Tibial nerve (tissue), 4 donors: ENCODE data around the gene PIGP. TPM values are rescaled to one million over a fixed set of nuclear protein-coding genes. Genes with fewer than 3 reads are reported as not detected.
A peak's percentile ranks its signal among the peaks of the same experiment; 100 is the strongest.

Experiments used
- DNase-seq, 2 donors: peaks; one replicate each; pipeline ENCODE4 v3.0.0-alpha.2; 2019; ENCODE audit warnings: low spot score in 2 of 2
- H3K27ac ChIP-seq, 4 donors: fragments of 200-600 bp; sonication (generic) in 3 of 4; one replicate each; pipeline ENCODE4 v1.5.1; 2017 to 2019; ENCODE audit warnings: mild to moderate bottlenecking in 1 of 4
- H3K27me3 ChIP-seq, 2 donors: fragments of 200-600 bp; sonication (generic) in 1 of 2; one replicate each; pipeline versions ENCODE4 v1.5.1 to v1.6.0; 2017 to 2019
- H3K36me3 ChIP-seq, 3 donors: fragments of 200-600 bp; sonication (generic); one replicate each; pipeline ENCODE4 v1.5.1; 2018 to 2019
- H3K4me1 ChIP-seq, 4 donors: fragments of 200-600 bp; sonication (generic) in 3 of 4; one replicate each; pipeline ENCODE4 v1.5.1; 2017 to 2019
- H3K4me3 ChIP-seq, 4 donors: fragments of 200-600 bp; sonication (generic) in 3 of 4; one replicate each; pipeline ENCODE4 v1.5.1; 2017 to 2019; ENCODE audit warnings: mild to moderate bottlenecking in 1 of 4, moderate library complexity in 1 of 4
- H3K9me3 ChIP-seq, 4 donors: fragments of 200-600 bp; sonication (generic) in 3 of 4; one replicate each; pipeline ENCODE4 v1.5.1; 2017 to 2019
- EP300 ChIP-seq, 2 donors: sonication (generic); formaldehyde crosslinking; IDR thresholded peaks; one replicate each; pipeline ENCODE4 v1.6.1; 2017; ENCODE audit warnings: antibody characterized with exemption in 2 of 2, mild to moderate bottlenecking in 1 of 2
- POLR2A ChIP-seq, 2 donors: fragments of 450-650 bp; IDR thresholded peaks; one replicate each; pipeline ENCODE4 v1.6.1; 2017; ENCODE audit warnings: antibody characterized with exemption in 2 of 2, mild to moderate bottlenecking in 2 of 2, moderate library complexity in 2 of 2
- WGBS, 2 donors: methylation state at CpG; one replicate each; pipeline ENCODE4 v1.1.5; 2018; 5-methylcytosine and 5-hydroxymethylcytosine counted together
- total RNA-seq, 4 donors: library from RNA; depleted of rRNA; stranded (reverse); fragments of >200 nt; gene quantifications; one replicate each; pipeline ENCODE4 v1.1.0, GENCODE V29; 2016
- TF ChIP-seq, protein P1 (sequence below), 5 experiments: fragments of 200-600 bp in 3 of 5; fragments of 450-650 bp in 2 of 5; sonication (generic) in 3 of 5; IDR thresholded peaks; one replicate each; pipeline ENCODE4 v1.5.1; 2016 to 2019; ENCODE audit warnings: antibody characterized with exemption in 5 of 5, mild to moderate bottlenecking in 3 of 5, moderate library complexity in 2 of 5

PIGP gene
- total RNA-seq, 4 donors from 2014 or later: 4.5 to 40.0 (median 26.5) TPM

DNA sequence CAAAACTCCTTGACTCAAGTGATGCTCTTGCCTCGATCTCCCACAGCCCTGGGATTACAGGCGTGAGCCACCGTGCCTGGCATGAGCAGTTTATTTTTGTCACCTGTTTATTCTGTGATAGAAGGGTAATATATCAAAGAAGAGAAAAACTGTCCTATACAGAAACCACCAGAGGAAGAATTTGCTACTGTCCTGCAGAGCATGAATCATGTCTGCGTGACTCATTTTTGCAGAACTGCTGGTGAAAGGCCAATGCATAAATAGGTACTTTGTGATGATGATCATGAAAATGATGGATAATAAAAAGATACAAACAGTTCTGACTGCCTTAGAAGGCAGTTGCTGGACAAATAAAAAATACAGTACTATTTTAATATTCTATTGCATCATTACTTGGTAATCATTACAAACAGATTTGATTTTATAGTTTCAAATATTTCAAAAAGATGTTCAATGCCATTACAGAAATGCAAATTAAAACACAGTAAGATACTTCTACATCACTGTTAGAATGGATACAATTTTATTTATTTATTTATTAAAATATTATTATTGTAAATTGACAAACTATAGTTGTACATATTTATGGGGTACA, 39.9 kb downstream of the PIGP start:
- no peaks in the 10 kb centered on the region for H3K4me1 ChIP-seq
- H3K27me3 ChIP-seq: no peaks in the 10 kb centered on the region
- WGBS, 2 donors: 56 to 64% methylated on average over 4 of the region's 4 CpGs
- no peak overlapping the region for H3K4me3 ChIP-seq
- no peaks in the 10 kb centered on the region for H3K9me3 ChIP-seq
- no peak for DNase-seq
- H3K36me3 ChIP-seq: no peaks in the 10 kb centered on the region
- TF ChIP-seq EP300 (IDR thresholded peaks at IDR 0.05) (no peak), POLR2A (IDR thresholded peaks at IDR 0.05) (no peak)
- TF ChIP-seq, protein P1, sequence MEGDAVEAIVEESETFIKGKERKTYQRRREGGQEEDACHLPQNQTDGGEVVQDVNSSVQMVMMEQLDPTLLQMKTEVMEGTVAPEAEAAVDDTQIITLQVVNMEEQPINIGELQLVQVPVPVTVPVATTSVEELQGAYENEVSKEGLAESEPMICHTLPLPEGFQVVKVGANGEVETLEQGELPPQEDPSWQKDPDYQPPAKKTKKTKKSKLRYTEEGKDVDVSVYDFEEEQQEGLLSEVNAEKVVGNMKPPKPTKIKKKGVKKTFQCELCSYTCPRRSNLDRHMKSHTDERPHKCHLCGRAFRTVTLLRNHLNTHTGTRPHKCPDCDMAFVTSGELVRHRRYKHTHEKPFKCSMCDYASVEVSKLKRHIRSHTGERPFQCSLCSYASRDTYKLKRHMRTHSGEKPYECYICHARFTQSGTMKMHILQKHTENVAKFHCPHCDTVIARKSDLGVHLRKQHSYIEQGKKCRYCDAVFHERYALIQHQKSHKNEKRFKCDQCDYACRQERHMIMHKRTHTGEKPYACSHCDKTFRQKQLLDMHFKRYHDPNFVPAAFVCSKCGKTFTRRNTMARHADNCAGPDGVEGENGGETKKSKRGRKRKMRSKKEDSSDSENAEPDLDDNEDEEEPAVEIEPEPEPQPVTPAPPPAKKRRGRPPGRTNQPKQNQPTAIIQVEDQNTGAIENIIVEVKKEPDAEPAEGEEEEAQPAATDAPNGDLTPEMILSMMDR (IDR thresholded peaks at IDR 0.05): no peak
- H3K27ac ChIP-seq: no peak overlapping the region

DNA sequence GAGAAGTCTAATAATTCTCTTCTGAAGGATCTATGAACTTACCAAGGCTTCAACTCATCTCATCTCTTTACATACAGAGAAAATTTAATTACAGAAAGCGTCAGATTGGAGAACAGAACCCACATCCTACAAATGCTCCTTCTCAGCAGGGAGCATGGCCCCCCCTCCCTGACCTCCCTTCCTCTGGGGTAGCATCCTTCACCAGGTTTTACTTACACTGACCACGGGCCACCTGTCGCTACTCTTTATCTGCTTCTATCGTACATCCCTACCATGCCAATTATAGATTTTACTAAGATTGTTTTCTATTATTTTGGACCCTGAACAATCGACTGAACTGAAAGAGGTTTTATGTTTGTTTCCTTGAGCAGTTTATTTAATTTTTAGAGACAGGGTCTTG, 40.6 kb downstream of the PIGP start:
- Histone ChIP-seq H3K27ac (no peak overlapping the region), H3K9me3 (no peaks in the 10 kb centered on the region), H3K36me3 (no peaks in the 10 kb centered on the region), H3K4me3 (no peak overlapping the region), H3K4me1 (no peaks in the 10 kb centered on the region), H3K27me3 (no peaks in the 10 kb centered on the region)
- WGBS, 2 donors: 85 to 88% methylated on average over 5 of the region's 5 CpGs
- no peak for DNase-seq
- TF ChIP-seq POLR2A (IDR thresholded peaks at IDR 0.05): no peak
- TF ChIP-seq EP300 (IDR thresholded peaks at IDR 0.05): no peak
- TF ChIP-seq, protein P1 (IDR thresholded peaks at IDR 0.05): no peak

DNA sequence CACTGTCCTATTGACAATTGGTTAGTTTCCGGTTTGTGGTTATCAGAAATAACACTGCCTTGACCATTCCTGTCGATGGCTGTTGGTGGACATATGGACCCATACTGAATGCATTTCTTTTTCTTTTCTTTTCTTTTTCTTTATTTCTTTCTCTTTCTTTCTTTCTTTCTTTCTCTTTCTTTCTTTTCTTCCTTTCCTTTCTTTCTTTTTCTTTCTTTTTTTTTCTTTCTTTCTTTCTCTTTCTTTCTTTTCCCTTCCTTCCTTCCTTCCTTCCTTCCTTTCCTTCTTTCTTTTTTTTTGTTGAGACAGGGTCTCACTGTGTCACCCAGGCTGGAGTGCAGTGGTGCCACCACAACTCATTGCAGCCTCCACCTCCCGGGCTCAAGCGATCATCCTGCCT, 42.0 kb downstream of the PIGP start:
- H3K4me3 ChIP-seq: no peak overlapping the region
- TF ChIP-seq EP300 (IDR thresholded peaks at IDR 0.05): no peak
- TF ChIP-seq, protein P1 (IDR thresholded peaks at IDR 0.05): no peak
- no peak for TF ChIP-seq POLR2A (IDR thresholded peaks at IDR 0.05)
- WGBS, 2 donors: 90 to 92% methylated on average over 4 of the region's 4 CpGs
- H3K9me3 ChIP-seq: no peaks in the 10 kb centered on the region
- no peak for DNase-seq
- H3K27ac ChIP-seq: no peak overlapping the region
- H3K36me3 ChIP-seq: no peaks in the 10 kb centered on the region
- no peaks in the 10 kb centered on the region for H3K27me3 ChIP-seq
- H3K4me1 ChIP-seq: peaks cover 0 to 5% (median 0%) of the 10 kb centered on the region in 4 donors

DNA sequence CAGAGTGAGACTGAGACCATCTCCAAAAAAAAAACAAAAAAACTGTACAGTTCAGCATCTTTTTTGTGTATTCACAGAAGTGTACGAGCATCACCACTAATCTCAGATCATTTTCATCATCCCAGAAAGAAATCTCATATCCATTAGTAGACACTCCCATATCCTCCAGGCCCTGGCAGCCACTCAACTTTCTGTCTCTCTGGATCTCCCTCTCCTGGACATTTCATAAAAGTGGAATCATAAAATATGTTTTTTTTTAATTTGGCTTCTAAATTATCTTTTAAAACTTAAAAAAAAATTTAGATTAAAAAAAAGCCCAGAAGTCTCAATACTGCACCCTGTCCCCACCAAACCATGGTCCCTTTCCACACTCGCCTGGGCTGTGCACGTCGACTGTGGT, 44.3 kb downstream of the PIGP start:
- no peaks in the 10 kb centered on the region for H3K36me3 ChIP-seq
- H3K27ac ChIP-seq: no peak overlapping the region
- TF ChIP-seq, protein P1 (IDR thresholded peaks at IDR 0.05): no peak
- no peak for TF ChIP-seq POLR2A (IDR thresholded peaks at IDR 0.05)
- TF ChIP-seq EP300 (IDR thresholded peaks at IDR 0.05): no peak
- 75 to 83% methylated on average over 4 of the region's 4 CpGs for WGBS, 2 donors
- no peak overlapping the region for H3K4me3 ChIP-seq
- H3K4me1 ChIP-seq: peaks cover 0 to 5% (median 0%) of the 10 kb centered on the region in 4 donors
- H3K9me3 ChIP-seq: no peaks in the 10 kb centered on the region
- no peak for DNase-seq
- no peaks in the 10 kb centered on the region for H3K27me3 ChIP-seq

DNA sequence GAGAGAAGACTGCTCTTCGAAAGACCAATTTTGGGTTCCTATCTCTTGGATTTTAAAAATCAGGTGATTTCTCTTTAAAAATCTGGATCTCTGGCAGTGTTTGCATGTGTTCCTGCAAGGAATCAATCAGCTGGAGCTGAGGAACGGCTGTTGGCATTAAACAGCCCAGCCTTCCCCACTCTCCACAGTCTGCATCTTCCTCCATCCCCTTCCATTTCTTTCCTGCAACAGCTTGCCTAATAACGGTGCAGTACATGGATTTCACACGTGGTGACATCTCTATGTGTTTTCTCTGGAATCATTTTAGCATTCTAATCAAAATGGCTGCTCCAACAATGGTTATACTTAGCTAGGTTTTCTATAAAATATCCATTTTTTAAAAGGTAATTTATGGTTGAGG, 46.4 kb downstream of the PIGP start:
- Histone ChIP-seq H3K27me3 (no peaks in the 10 kb centered on the region), H3K4me3 (no peak overlapping the region), H3K9me3 (no peaks in the 10 kb centered on the region), H3K4me1 (peaks cover 0 to 5% (median 0%) of the 10 kb centered on the region in 4 donors), H3K36me3 (no peaks in the 10 kb centered on the region), H3K27ac (peak overlapping the region in 1 of 4 donors; percentile 24)
- DNase-seq: no peak
- 35 to 43% methylated on average over 4 of the region's 4 CpGs for WGBS, 2 donors
- TF ChIP-seq EP300 (IDR thresholded peaks at IDR 0.05) (no peak), POLR2A (IDR thresholded peaks at IDR 0.05) (no peak)
- TF ChIP-seq, protein P1 (IDR thresholded peaks at IDR 0.05): no peak
